SK-N-SH (cell line): ENCODE results near the gene ADCY1. TPM values are rescaled to one million over a fixed set of nuclear protein-coding genes. Genes with fewer than 3 reads are reported as not detected.

ENCODE experiments used
- CTCF ChIA-PET: fragments of 300-600, 350-600 bp; formaldehyde crosslinking; extraction: SDS; loops from one replicate; lab custom pipeline; 2021; lab: Yijun Ruan, JAX
- POLR2A ChIA-PET: fragments of 350-600 bp; sonication (Branson Sonifier 250); formaldehyde crosslinking; extraction: SDS; loops from one replicate; lab custom pipeline; 2020; ENCODE audit warnings: antibody characterized with exemption, inconsistent platforms; lab: Yijun Ruan, JAX
- DNase-seq: peaks from one replicate; pipeline ENCODE4 v3.0.0; 2012
- H2AFZ ChIP-seq: fragments of 200-600 bp; sonication (generic); 2 replicates; pipeline ENCODE4 v1.8.1; 2016; ENCODE audit warnings: antibody characterized with exemption, mild to moderate bottlenecking, low read depth
- H3F3A ChIP-seq: fragments of 200-600 bp; sonication (generic); replicated peaks from 2 replicates; pipeline ENCODE3; 2016; ENCODE audit warnings: antibody characterized with exemption, mild to moderate bottlenecking; ENCODE audit not compliant: insufficient read depth
- H3K27ac ChIP-seq, 2 experiments: fragments of 200-500 bp in 1 of 2; fragments of 200-600 bp in 1 of 2; sonication (Bioruptor generic) in 1 of 2; sonication (generic), shearing (Covaris generic) in 1 of 2; 2 replicates each; pipeline versions ENCODE4 v1.5.1 to v1.6.1; 2014 to 2016; ENCODE audit warnings: low read depth in 2 of 2, inconsistent platforms in 1 of 2, low read length in 1 of 2, mild to moderate bottlenecking in 1 of 2, mixed read lengths in 1 of 2
- H3K27me3 ChIP-seq: fragments of 200-600 bp; sonication (generic), shearing (Covaris generic); 2 replicates; pipeline ENCODE4 v1.6.1; 2016; ENCODE audit warnings: mixed run types; ENCODE audit not compliant: insufficient read depth
- H3K36me3 ChIP-seq, 2 experiments: fragments of 200-500 bp in 1 of 2; fragments of 200-600 bp in 1 of 2; sonication (Bioruptor generic) in 1 of 2; sonication (generic) in 1 of 2; replicated peaks in 1 of 2; 2 replicates each; pipeline versions ENCODE3 to v1.5.1; 2014 to 2016; ENCODE audit warnings: low read length in 1 of 2, mild to moderate bottlenecking in 1 of 2; ENCODE audit not compliant: insufficient read depth in 2 of 2, control insufficient read depth in 1 of 2
- H3K4me1 ChIP-seq, 2 experiments: fragments of 200-500 bp in 1 of 2; fragments of 200-600 bp in 1 of 2; sonication (Bioruptor generic) in 1 of 2; sonication (generic), shearing (Covaris generic) in 1 of 2; 2 replicates each; pipeline versions ENCODE4 v1.5.1 to v1.6.1; 2014 to 2016; ENCODE audit warnings: low read depth in 1 of 2, low read length in 1 of 2, mixed run types in 1 of 2; ENCODE audit not compliant: insufficient read depth in 2 of 2, control insufficient read depth in 1 of 2
- H3K4me2 ChIP-seq: fragments of 200-600 bp; sonication (generic), shearing (Covaris generic); 2 replicates; pipeline ENCODE4 v1.6.1; 2017; ENCODE audit warnings: mixed run types
- H3K4me3 ChIP-seq, 2 experiments: fragments of 200-500 bp in 1 of 2; fragments of 200-600 bp in 1 of 2; sonication (Bioruptor generic) in 1 of 2; sonication (generic), shearing (Covaris generic) in 1 of 2; 2 replicates each; pipeline versions ENCODE4 v1.5.1 to v1.8.1; 2014 to 2016; ENCODE audit warnings: low read depth in 2 of 2, inconsistent platforms in 1 of 2, low read length in 1 of 2, mild to moderate bottlenecking in 1 of 2, mixed read lengths in 1 of 2, moderate library complexity in 1 of 2
- H3K79me2 ChIP-seq: fragments of 200-600 bp; sonication (generic); 2 replicates; pipeline ENCODE4 v1.8.1; 2017; ENCODE audit warnings: mild to moderate bottlenecking; ENCODE audit not compliant: insufficient read depth
- H3K9ac ChIP-seq: fragments of 200-600 bp; sonication (generic); 2 replicates; pipeline ENCODE4 v1.6.1; 2017; ENCODE audit warnings: mixed run types
- H3K9me2 ChIP-seq: fragments of 200-600 bp; sonication (generic); 2 replicates; pipeline ENCODE4 v1.6.1; 2017; ENCODE audit warnings: mixed run types
- H3K9me3 ChIP-seq: fragments of 200-600 bp; sonication (generic); 2 replicates; pipeline ENCODE4 v1.6.1; 2017; ENCODE audit warnings: mixed run types, mild to moderate bottlenecking, moderate library complexity
- H4K20me1 ChIP-seq: fragments of 200-600 bp; sonication (generic); 2 replicates; pipeline ENCODE4 v1.6.1; 2017; ENCODE audit warnings: mild to moderate bottlenecking, mixed run types; ENCODE audit not compliant: insufficient read depth
- CTCF ChIP-seq: fragments of 200-600 bp; sonication (generic); IDR thresholded peaks from 2 replicates; pipeline ENCODE4 v1.6.1; 2017; ENCODE audit warnings: antibody characterized with exemption, mild to moderate bottlenecking, moderate library complexity
- ELF1 ChIP-seq: IDR thresholded peaks from 2 replicates; pipeline ENCODE4 v1.4.0; 2012
- EP300 ChIP-seq, 2 experiments: IDR thresholded peaks; 2 replicates each; pipeline versions ENCODE4 v1.4.0 to v1.6.1; 2012; ENCODE audit warnings: borderline replicate concordance in 1 of 2, low read depth in 1 of 2, low read length in 1 of 2
- FOXJ3 ChIP-seq: sonication (generic); formaldehyde crosslinking; IDR thresholded peaks from 2 replicates; pipeline ENCODE4 v1.5.1; 2020; ENCODE audit warnings: mild to moderate bottlenecking, missing genetic modification reagents
- GATA2 ChIP-seq: sonication (generic); formaldehyde crosslinking; IDR thresholded peaks from 2 replicates; pipeline ENCODE4 v1.5.0; 2020; ENCODE audit warnings: mild to moderate bottlenecking, missing genetic modification reagents
- JUND ChIP-seq: IDR thresholded peaks from 2 replicates; pipeline ENCODE4 v1.4.0; 2012
- MXI1 ChIP-seq: IDR thresholded peaks from 2 replicates; pipeline ENCODE4 v1.6.1; 2012; ENCODE audit warnings: mild to moderate bottlenecking, low read depth, low read length, improper control_type of control experiment
- NRF1 ChIP-seq: IDR thresholded peaks from 2 replicates; pipeline ENCODE4 v1.6.1; 2012; ENCODE audit warnings: low read depth, mild to moderate bottlenecking, low read length
- RAD21 ChIP-seq: IDR thresholded peaks from 2 replicates; pipeline ENCODE4 v1.6.1; 2012; ENCODE audit warnings: mild to moderate bottlenecking, low read length
- REST ChIP-seq: IDR thresholded peaks from 2 replicates; pipeline ENCODE4 v1.6.1; 2012; ENCODE audit warnings: mild to moderate bottlenecking, low read depth, low read length, moderate library complexity
- RFX5 ChIP-seq: IDR thresholded peaks from 2 replicates; pipeline ENCODE4 v1.6.1; 2012; ENCODE audit warnings: mild to moderate bottlenecking, improper control_type of control experiment, low read length
- RXRA ChIP-seq: IDR thresholded peaks from 2 replicates; pipeline ENCODE4 v1.4.0; 2012; ENCODE audit warnings: low read depth, mild to moderate bottlenecking, borderline replicate concordance
- SIN3A ChIP-seq: IDR thresholded peaks from 2 replicates; pipeline ENCODE4 v1.6.1; 2012; ENCODE audit warnings: low read depth, mild to moderate bottlenecking, low read length, moderate library complexity, borderline replicate concordance
- SMC3 ChIP-seq: IDR thresholded peaks from 2 replicates; pipeline ENCODE4 v1.6.1; 2012; ENCODE audit warnings: low read depth, low read length, improper control_type of control experiment
- TAF1 ChIP-seq: IDR thresholded peaks from 2 replicates; pipeline ENCODE4 v1.6.1; 2012; ENCODE audit warnings: low read depth, mild to moderate bottlenecking, low read length, moderate library complexity, borderline replicate concordance
- TCF12 ChIP-seq: IDR thresholded peaks from 2 replicates; pipeline ENCODE4 v1.4.0; 2012
- YY1 ChIP-seq: IDR thresholded peaks from 2 replicates; pipeline ENCODE4 v1.4.0; 2012; ENCODE audit warnings: low read depth, mild to moderate bottlenecking
- WGBS: methylation state at CpG from one replicate; pipeline ENCODE4 v1.1.6; 2017; ENCODE audit warnings: low lambda C conversion rate; 5-methylcytosine and 5-hydroxymethylcytosine counted together
- polyA plus RNA-seq, 3 experiments: library from polyadenylated mRNA; depleted of rRNA; stranded (reverse); fragments of >200 nt; gene quantifications; 2 replicates each; pipeline ENCODE4 v1.2.3, GENCODE V29; 2012

Gene ADCY1
- polyA plus RNA-seq, 1 of the 3 experiments (the other 2 are of a cell fraction), result 0.16 TPM

GRCh38 chr7:45712872-45713668 lies 138.9 kb downstream of the ADCY1 start:
- no peaks in the 10 kb centered on the region for H3K36me3 ChIP-seq
- H3K27me3 ChIP-seq, result peaks cover 26% of the 10 kb centered on the region
- DNase-seq, result no peak
- no peaks in the 10 kb centered on the region for H3K4me1 ChIP-seq
- H3K79me2 ChIP-seq, result no peaks in the 10 kb centered on the region
- TF ChIP-seq YY1 (no peak), MXI1 (no peak), NRF1 (no peak), REST (no peak), ELF1 (no peak), SIN3A (no peak)
- TF ChIP-seq, all 33 proteins: peak for 0
- POLR2A ChIA-PET, result no interaction called here
- no peak overlapping the region for H3K9ac ChIP-seq
- H3K4me3 ChIP-seq, result no peak overlapping the region
- H4K20me1 ChIP-seq, result no peaks in the 10 kb centered on the region
- CTCF ChIA-PET, result interaction anchor here (1.2 kb wide), 1 partner anchor 8 kb away, joined by 4 read pairs; no protein-coding TSS in a partner anchor
- WGBS, result 69% methylated on average over 6 of the region's 6 CpGs
- H3K4me2 ChIP-seq, result no peak overlapping the region
- H3K9me3 ChIP-seq, result no peaks in the 10 kb centered on the region
- H3K27ac ChIP-seq, result no peak overlapping the region
- H3K9me2 ChIP-seq, result no peaks in the 10 kb centered on the region
- no peak overlapping the region for H2AFZ ChIP-seq
- H3F3A ChIP-seq, result no peaks in the 10 kb centered on the region

- Histone ChIP-seq H4K20me1 (no peaks in the 10 kb centered on the region), H3K27me3 (peaks cover 17% of the 10 kb centered on the region), H3K27ac (no peak overlapping the region), H3F3A (no peaks in the 10 kb centered on the region), H3K9ac (no peak overlapping the region), H3K79me2 (no peaks in the 10 kb centered on the region), H3K9me2 (no peaks in the 10 kb centered on the region), H3K4me2 (no peak overlapping the region), H2AFZ (no peak overlapping the region), H3K9me3 (no peaks in the 10 kb centered on the region), H3K4me3 (no peak overlapping the region), H3K4me1 (no peaks in the 10 kb centered on the region; a peak in 1 of 4 replicates), H3K36me3 (no peaks in the 10 kb centered on the region)
- DNase-seq, result no peak
- 40% methylated on average over 10 of the region's 23 CpGs for WGBS
- CTCF ChIA-PET, result no interaction called here
- POLR2A ChIA-PET, result no interaction called here
- no peak for TF ChIP-seq SIN3A
- TF ChIP-seq GATA2 (CRISPR knock-in tag), result no peak
- TF ChIP-seq REST, result no peak
- TF ChIP-seq RFX5, result no peak
- no peak for TF ChIP-seq TAF1
- TF ChIP-seq FOXJ3 (CRISPR knock-in tag), result no peak
- TF ChIP-seq CTCF, result no peak
- TF ChIP-seq JUND, result no peak
- TF ChIP-seq EP300 (IDR thresholded peaks at IDR 0.05; ENCODE audit: borderline replicate concordance in 1 of 2, low read depth in 1 of 2, low read length in 1 of 2), result no peak
- no peak for TF ChIP-seq SMC3
- no peak for TF ChIP-seq RAD21
- no peak for TF ChIP-seq RXRA
- no peak for TF ChIP-seq TCF12
These were observed 139.7 kb downstream of the ADCY1 start for GRCh38 chr7:45713669-45714520.
